Gastrocnemius medialis (tissue), 4 donors: ENCODE results near the gene MFRP.

Source experiments
- CTCF ChIP-seq, 5 experiments: fragments of 450-650 bp in 3 of 5; fragments of 200-600 bp in 2 of 5; sonication (generic) in 2 of 5; IDR thresholded peaks in 4 of 5; conservative IDR thresholded peaks in 1 of 5; 1 replicate in 4 of 5; 2 replicates in 1 of 5; pipeline ENCODE4 v1.5.1; 2016 to 2019; ENCODE audit warnings: antibody characterized with exemption in 5 of 5, mild to moderate bottlenecking in 3 of 5, moderate library complexity in 3 of 5
- POLR2A ChIP-seq, 2 donors: fragments of 450-650 bp; IDR thresholded peaks; one replicate each; pipeline ENCODE4 v1.6.1; 2017; ENCODE audit warnings: antibody characterized with exemption in 2 of 2, mild to moderate bottlenecking in 2 of 2, moderate library complexity in 2 of 2

DNA sequence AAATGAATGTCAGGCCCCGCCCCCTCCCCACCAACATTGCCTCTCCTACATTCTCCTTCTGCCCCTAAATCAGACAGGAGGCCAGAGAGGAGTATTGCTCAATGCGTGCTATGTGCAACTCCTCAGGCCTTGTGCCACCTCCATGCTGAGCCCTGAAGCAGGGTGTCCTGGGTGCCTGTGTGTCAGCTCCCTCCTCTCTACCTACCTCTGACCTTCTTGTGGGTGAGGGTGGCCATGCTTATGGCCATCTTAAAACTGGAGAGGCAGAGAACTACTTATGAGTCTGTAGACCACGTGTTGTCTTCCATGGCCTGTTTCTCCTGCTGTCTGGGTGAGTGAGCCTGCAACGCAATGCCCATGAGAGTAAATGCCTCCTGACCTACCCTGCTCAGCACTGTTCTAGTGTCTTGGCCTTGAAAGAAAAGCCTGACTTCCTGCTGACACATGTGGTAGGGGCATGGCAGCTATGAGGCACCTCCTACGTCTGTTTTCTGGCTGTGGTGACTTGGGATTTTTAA is 40.1 kb downstream of the MFRP start:
- TF ChIP-seq CTCF (IDR thresholded peaks at IDR 0.05 in 4 of 5, conservative IDR thresholded peaks at IDR 0.05 in 1 of 5) (no peak), POLR2A (IDR thresholded peaks at IDR 0.05) (no peak)
